GM12878 (cell line): ENCODE data around the gene UVRAG. TPM values are rescaled to one million over a fixed set of nuclear protein-coding genes. Genes with fewer than 3 reads are reported as not detected.

Source experiments
- ATF7 ChIP-seq: fragments of 450-650 bp; IDR thresholded peaks from 2 replicates; pipeline ENCODE4 v1.6.1; 2016; ENCODE audit warnings: low read depth, mild to moderate bottlenecking
- BHLHE40 ChIP-seq, 2 experiments: fragments of 450-650 bp in 1 of 2; IDR thresholded peaks; 2 replicates each; pipeline ENCODE4 v1.6.1; 2011 to 2017; ENCODE audit warnings: low read depth in 2 of 2, borderline replicate concordance in 1 of 2, improper control_type of control experiment in 1 of 2, low read length in 1 of 2, mild to moderate bottlenecking in 1 of 2
- CHD1 ChIP-seq: IDR thresholded peaks from 2 replicates; pipeline ENCODE4 v1.6.1; 2012; ENCODE audit warnings: low read depth, low read length, improper control_type of control experiment
- CHD4 ChIP-seq: fragments of 200-600 bp; sonication (generic); IDR thresholded peaks from 2 replicates; pipeline ENCODE4 v1.6.1; 2016; ENCODE audit warnings: mild to moderate bottlenecking
- EGR1 ChIP-seq, 2 experiments: IDR thresholded peaks; 1 replicate in 1 of 2; 2 replicates in 1 of 2; pipeline ENCODE4 v1.6.1; 2011 to 2012; ENCODE audit warnings: low read depth in 2 of 2, low read length in 2 of 2, borderline replicate concordance in 1 of 2, mild to moderate bottlenecking in 1 of 2, moderate library complexity in 1 of 2
- EP300 ChIP-seq, 2 experiments: fragments of 150-350 bp in 1 of 2; IDR thresholded peaks; 2 replicates each; pipeline ENCODE4 v1.6.1; 2011 to 2012; ENCODE audit warnings: low read depth in 2 of 2, low read length in 2 of 2, borderline replicate concordance in 1 of 2, improper control_type of control experiment in 1 of 2, inconsistent platforms in 1 of 2; ENCODE audit not compliant: control insufficient read depth in 1 of 2
- GABPA ChIP-seq: IDR thresholded peaks from 2 replicates; pipeline ENCODE4 v1.6.1; 2014; ENCODE audit warnings: antibody characterized with exemption, low read depth, mild to moderate bottlenecking, inconsistent platforms
- JUND ChIP-seq: IDR thresholded peaks from 2 replicates; pipeline ENCODE4 v1.6.1; 2012; ENCODE audit warnings: low read depth, mild to moderate bottlenecking, low read length, improper control_type of control experiment, moderate library complexity
- POLR2A ChIP-seq: IDR thresholded peaks from 2 replicates; pipeline ENCODE4 v1.6.1; 2011; ENCODE audit warnings: low read depth, mild to moderate bottlenecking, low read length
- RAD21 ChIP-seq: IDR thresholded peaks from 2 replicates; pipeline ENCODE4 v1.6.1; 2011; ENCODE audit warnings: mild to moderate bottlenecking, low read depth, low read length, moderate library complexity; ENCODE audit not compliant: insufficient read depth
- SREBF1 ChIP-seq: IDR thresholded peaks from 2 replicates; pipeline ENCODE4 v1.6.1; 2012; ENCODE audit warnings: mild to moderate bottlenecking, low read length
- SUZ12 ChIP-seq: fragments of 200-600 bp; sonication (generic); IDR thresholded peaks from one replicate; pipeline ENCODE4 v1.6.1; 2018; ENCODE audit warnings: antibody characterized with exemption, mild to moderate bottlenecking; ENCODE audit not compliant: unreplicated experiment
- polyA plus RNA-seq, 11 experiments: library from polyadenylated mRNA; depleted of rRNA in 4 of 11; unstranded in 6 of 11; stranded (reverse) in 5 of 11; fragments of >200 nt; fragmentation: Nextera tagmentation in 4 of 11; fragmentation: Illumina TruSeq in 1 of 11; extraction: Ambion mirVana in 4 of 11; extraction: Trizol in 1 of 11; gene quantifications; 1 replicate in 1 of 11; 2 replicates in 10 of 11; pipeline versions ENCODE4 v1.2.1 to v1.2.3, GENCODE V29; 2011 to 2016; ENCODE audit warnings: inconsistent platforms in 2 of 11, missing spikeins in 2 of 11, low read depth in 1 of 11
- total RNA-seq, 4 experiments: library from RNA; depleted of rRNA in 3 of 4; stranded (reverse); fragments of >200 nt in 3 of 4; fragmentation: Illumina TruSeq in 1 of 4; extraction: Trizol in 1 of 4; gene quantifications; 2 replicates each; pipeline versions ENCODE4 v1.2.1 to v1.2.3, GENCODE V29; 2013 to 2021
- TF ChIP-seq, protein P1 (sequence below): fragments of 450-650 bp; IDR thresholded peaks from 2 replicates; pipeline ENCODE4 v1.6.1; 2016; ENCODE audit warnings: mild to moderate bottlenecking
- TF ChIP-seq, protein P2 (sequence below): IDR thresholded peaks from 2 replicates; pipeline ENCODE4 v1.6.1; 2011; ENCODE audit warnings: borderline replicate concordance, low read depth, mild to moderate bottlenecking, moderate library complexity, low read length; ENCODE audit not compliant: insufficient read depth, poor library complexity, severe bottlenecking
- TF ChIP-seq, protein P3 (sequence below): fragments of 150-350 bp; IDR thresholded peaks from 2 replicates; pipeline ENCODE4 v1.6.1; 2016; ENCODE audit warnings: low read depth, low read length
- TF ChIP-seq, protein P4 (sequence below): fragments of 450-650 bp; IDR thresholded peaks from 2 replicates; pipeline ENCODE4 v1.6.1; 2016; ENCODE audit warnings: mild to moderate bottlenecking
- TF ChIP-seq, protein P5 (sequence below): fragments of 450-650 bp; IDR thresholded peaks from 2 replicates; pipeline ENCODE4 v1.6.1; 2018; ENCODE audit warnings: mild to moderate bottlenecking, low read depth, moderate library complexity; ENCODE audit not compliant: partially characterized antibody
- TF ChIP-seq, protein P6 (sequence below): IDR thresholded peaks from 2 replicates; pipeline ENCODE4 v1.6.1; 2012; ENCODE audit warnings: low read depth, low read length, improper control_type of control experiment

UVRAG gene
- total and polyA plus RNA-seq, 10 of the 15 experiments (the other 5 are each of a cell fraction or from before 2014, with no cell fraction given) = 7.0 to 43.4 (median 37.0) TPM

DNA sequence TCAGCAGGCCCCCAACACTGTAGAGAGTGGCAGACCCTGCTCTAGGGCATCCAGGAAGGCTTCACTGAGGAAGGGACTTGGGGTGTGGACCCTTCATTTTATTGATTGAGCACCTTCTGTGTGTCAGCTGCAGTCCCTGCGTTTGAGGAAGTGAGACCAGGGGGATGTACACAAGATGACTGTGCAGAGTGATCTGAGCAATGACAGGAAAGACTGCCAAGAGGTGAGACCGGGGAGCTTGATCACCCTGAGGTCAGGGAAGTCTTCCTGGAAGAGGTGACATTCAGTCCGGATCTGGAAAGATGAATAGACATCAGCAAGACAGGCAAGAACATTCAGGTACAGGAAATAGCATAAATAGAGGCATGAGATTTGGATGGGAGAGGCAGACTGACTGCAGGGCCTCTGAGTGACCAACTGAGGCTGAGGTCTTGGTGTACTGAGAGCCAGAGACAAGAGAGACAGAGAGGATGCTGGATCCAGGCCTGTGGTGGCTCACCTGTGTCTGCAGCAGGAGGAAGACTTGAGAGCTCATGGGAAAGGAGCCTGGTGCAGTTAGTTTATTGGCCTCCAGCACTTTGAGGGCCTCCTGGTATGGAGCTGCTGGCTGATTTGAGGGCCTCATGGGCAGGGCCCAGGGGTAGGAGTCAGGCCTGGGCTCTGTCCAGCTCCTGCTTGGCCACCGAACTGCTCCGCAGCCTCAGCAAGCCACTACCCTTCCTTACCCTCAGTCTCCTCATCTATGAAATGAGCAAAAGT, 41.2 kb upstream of the UVRAG start (continued):
- TF ChIP-seq, protein P1, sequence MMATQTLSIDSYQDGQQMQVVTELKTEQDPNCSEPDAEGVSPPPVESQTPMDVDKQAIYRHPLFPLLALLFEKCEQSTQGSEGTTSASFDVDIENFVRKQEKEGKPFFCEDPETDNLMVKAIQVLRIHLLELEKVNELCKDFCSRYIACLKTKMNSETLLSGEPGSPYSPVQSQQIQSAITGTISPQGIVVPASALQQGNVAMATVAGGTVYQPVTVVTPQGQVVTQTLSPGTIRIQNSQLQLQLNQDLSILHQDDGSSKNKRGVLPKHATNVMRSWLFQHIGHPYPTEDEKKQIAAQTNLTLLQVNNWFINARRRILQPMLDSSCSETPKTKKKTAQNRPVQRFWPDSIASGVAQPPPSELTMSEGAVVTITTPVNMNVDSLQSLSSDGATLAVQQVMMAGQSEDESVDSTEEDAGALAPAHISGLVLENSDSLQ = peak; percentile 93
- TF ChIP-seq, protein P2, sequence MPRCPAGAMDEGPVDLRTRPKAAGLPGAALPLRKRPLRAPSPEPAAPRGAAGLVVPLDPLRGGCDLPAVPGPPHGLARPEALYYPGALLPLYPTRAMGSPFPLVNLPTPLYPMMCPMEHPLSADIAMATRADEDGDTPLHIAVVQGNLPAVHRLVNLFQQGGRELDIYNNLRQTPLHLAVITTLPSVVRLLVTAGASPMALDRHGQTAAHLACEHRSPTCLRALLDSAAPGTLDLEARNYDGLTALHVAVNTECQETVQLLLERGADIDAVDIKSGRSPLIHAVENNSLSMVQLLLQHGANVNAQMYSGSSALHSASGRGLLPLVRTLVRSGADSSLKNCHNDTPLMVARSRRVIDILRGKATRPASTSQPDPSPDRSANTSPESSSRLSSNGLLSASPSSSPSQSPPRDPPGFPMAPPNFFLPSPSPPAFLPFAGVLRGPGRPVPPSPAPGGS = peak; percentile 45
- TF ChIP-seq, protein P3, sequence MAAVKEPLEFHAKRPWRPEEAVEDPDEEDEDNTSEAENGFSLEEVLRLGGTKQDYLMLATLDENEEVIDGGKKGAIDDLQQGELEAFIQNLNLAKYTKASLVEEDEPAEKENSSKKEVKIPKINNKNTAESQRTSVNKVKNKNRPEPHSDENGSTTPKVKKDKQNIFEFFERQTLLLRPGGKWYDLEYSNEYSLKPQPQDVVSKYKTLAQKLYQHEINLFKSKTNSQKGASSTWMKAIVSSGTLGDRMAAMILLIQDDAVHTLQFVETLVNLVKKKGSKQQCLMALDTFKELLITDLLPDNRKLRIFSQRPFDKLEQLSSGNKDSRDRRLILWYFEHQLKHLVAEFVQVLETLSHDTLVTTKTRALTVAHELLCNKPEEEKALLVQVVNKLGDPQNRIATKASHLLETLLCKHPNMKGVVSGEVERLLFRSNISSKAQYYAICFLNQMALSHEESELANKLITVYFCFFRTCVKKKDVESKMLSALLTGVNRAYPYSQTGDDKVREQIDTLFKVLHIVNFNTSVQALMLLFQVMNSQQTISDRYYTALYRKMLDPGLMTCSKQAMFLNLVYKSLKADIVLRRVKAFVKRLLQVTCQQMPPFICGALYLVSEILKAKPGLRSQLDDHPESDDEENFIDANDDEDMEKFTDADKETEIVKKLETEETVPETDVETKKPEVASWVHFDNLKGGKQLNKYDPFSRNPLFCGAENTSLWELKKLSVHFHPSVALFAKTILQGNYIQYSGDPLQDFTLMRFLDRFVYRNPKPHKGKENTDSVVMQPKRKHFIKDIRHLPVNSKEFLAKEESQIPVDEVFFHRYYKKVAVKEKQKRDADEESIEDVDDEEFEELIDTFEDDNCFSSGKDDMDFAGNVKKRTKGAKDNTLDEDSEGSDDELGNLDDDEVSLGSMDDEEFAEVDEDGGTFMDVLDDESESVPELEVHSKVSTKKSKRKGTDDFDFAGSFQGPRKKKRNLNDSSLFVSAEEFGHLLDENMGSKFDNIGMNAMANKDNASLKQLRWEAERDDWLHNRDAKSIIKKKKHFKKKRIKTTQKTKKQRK = no peak
- TF ChIP-seq BHLHE40 (IDR thresholded peaks at IDR 0.05; ENCODE audit: borderline replicate concordance in 1 of 2, low read depth in 2 of 2, low read length in 1 of 2) (peak; percentile 75 to 78), CHD4 (no peak), SUZ12 (no peak), ATF7 (peak; percentile 81), EP300 (IDR thresholded peaks at IDR 0.05; ENCODE audit: borderline replicate concordance in 1 of 2, control insufficient read depth in 1 of 2, low read depth in 2 of 2, low read length in 2 of 2) (peak; percentile 50 to 99; a peak in 2 of 4 replicates), JUND (peak; percentile 82), CHD1 (no peak), GABPA (no peak), EGR1 (IDR thresholded peaks at IDR 0.05; ENCODE audit: borderline replicate concordance in 1 of 2, low read depth in 2 of 2, low read length in 2 of 2) (no peak), POLR2A (0 out of 2 replicates have a peak, but pooled peaks have one; percentile 29), SREBF1 (no peak), RAD21 (no peak)
- TF ChIP-seq, protein P4, sequence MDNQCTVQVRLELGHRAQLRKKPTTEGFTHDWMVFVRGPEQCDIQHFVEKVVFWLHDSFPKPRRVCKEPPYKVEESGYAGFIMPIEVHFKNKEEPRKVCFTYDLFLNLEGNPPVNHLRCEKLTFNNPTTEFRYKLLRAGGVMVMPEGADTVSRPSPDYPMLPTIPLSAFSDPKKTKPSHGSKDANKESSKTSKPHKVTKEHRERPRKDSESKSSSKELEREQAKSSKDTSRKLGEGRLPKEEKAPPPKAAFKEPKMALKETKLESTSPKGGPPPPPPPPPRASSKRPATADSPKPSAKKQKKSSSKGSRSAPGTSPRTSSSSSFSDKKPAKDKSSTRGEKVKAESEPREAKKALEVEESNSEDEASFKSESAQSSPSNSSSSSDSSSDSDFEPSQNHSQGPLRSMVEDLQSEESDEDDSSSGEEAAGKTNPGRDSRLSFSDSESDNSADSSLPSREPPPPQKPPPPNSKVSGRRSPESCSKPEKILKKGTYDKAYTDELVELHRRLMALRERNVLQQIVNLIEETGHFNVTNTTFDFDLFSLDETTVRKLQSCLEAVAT = peak; percentile 62; the same call in 1 of the 2 replicates
- TF ChIP-seq, protein P5, sequence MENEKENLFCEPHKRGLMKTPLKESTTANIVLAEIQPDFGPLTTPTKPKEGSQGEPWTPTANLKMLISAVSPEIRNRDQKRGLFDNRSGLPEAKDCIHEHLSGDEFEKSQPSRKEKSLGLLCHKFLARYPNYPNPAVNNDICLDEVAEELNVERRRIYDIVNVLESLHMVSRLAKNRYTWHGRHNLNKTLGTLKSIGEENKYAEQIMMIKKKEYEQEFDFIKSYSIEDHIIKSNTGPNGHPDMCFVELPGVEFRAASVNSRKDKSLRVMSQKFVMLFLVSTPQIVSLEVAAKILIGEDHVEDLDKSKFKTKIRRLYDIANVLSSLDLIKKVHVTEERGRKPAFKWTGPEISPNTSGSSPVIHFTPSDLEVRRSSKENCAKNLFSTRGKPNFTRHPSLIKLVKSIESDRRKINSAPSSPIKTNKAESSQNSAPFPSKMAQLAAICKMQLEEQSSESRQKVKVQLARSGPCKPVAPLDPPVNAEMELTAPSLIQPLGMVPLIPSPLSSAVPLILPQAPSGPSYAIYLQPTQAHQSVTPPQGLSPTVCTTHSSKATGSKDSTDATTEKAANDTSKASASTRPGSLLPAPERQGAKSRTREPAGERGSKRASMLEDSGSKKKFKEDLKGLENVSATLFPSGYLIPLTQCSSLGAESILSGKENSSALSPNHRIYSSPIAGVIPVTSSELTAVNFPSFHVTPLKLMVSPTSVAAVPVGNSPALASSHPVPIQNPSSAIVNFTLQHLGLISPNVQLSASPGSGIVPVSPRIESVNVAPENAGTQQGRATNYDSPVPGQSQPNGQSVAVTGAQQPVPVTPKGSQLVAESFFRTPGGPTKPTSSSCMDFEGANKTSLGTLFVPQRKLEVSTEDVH = no peak
- TF ChIP-seq, protein P6, sequence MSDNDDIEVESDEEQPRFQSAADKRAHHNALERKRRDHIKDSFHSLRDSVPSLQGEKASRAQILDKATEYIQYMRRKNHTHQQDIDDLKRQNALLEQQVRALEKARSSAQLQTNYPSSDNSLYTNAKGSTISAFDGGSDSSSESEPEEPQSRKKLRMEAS = no peak
